Measurements from ENCODE around the gene FTCD.
A peak's percentile ranks its signal among the peaks of the same experiment; 100 is the strongest.
"Not testable (repeated sequence)": the region's sequence is repeated elsewhere in the genome, so short reads cannot be mapped to it uniquely, and the experiment has no call there.

FTCD gene

DNA sequence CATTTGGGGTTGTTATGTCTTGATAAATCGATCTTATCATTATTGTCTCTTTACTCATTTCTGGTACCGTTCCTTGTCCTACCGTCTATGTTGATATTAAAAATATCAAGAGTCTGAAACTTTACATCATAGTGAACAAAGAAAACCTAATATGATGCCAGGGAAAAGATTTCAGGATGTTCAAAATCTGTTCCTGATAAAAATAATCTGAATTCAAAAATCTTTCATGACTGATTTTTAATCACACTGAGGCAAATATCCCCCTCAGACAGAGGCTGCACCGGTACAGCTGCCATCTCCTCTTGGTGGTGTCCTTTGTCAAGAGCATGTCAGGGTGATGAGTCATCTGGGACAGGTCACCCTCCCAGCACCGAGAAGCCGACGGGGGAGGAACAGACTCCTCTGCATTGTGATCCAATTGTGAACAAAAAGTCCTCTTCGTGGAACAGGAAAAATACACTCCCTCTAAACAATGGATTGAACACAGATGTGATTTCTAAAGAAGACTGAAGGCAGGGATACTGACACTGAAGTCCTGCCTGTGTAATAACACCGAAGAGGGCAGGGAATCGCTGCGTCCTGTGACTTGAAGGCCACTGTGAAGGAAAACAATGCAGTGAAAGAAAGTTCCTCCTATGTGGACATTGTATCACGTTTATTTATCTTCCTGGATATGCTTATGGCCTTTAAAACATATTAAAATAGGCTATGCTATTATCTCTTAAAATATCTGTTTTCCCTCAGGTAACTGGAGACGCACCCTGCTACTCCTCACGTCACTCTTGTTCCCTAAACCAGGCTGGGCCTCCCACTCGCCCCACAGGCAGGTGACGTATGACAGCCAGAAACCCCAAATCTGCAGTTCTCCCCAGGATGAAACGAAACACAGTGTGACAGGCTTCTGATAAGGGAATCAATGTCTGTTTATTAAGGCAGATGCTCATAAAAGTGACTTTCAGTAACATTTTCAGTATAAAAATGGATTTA, 33.1 kb upstream of the FTCD start:
- DNase-seq: no peak

DNA sequence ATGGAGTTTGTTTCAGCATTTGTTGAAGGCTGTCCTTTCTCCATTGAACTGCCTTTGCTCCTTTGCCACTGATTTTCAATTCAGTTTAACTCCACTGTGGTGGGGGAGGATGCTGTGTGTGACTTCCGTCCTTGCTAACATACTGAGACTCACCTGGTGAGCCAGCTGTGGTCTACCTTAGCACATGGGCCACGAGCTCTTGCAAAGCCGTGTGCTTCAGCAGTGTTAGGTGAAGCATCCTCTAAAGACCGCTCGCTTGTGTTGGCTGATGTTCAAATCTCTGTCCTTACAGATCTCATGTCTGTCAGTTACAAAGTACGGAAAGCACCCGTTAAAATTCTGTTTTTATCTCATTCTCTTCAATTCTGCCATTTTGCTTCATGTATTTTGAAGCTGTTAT, 32.4 kb upstream of the FTCD start:
- DNase-seq: no peak

DNA sequence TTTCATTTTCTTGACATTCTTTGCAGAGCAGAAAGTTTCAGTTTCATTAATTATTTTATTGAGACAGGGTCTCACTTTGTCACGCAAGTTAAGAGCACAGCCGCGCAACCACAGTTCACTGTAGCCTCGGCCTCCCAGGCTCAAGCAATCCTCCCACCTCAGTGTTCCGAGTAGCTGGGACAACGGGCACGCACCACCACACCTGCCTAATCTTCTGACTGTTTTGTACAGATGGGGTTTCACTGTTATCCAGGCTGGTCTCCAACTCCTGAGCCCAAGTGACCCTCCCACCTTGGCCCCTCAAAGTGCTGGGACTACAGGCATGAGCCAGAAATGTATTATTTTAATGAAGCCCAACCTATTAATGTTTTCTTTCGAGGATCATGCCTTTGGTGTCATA, 31.9 kb upstream of the FTCD start:
- DNase-seq: no peak

DNA sequence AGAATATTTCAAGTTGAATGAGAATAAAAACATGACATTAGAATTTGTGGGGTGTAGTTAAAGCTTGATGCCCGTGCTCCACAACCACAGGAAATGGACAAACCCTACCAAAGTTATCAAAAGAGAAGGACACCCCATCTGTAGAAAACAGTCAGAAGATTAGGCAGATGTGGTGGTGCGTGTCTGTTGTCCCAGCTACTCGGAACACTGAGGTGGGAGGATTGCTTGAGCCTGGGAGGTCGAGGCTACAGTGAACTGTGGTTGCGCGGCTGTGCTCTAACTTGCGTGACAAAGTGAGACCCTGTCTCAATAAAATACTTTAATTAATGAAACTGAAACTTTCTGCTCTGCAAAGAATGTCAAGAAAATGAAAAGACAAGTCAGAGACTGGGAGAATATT, 30.3 kb upstream of the FTCD start:
- no peak for DNase-seq

DNA sequence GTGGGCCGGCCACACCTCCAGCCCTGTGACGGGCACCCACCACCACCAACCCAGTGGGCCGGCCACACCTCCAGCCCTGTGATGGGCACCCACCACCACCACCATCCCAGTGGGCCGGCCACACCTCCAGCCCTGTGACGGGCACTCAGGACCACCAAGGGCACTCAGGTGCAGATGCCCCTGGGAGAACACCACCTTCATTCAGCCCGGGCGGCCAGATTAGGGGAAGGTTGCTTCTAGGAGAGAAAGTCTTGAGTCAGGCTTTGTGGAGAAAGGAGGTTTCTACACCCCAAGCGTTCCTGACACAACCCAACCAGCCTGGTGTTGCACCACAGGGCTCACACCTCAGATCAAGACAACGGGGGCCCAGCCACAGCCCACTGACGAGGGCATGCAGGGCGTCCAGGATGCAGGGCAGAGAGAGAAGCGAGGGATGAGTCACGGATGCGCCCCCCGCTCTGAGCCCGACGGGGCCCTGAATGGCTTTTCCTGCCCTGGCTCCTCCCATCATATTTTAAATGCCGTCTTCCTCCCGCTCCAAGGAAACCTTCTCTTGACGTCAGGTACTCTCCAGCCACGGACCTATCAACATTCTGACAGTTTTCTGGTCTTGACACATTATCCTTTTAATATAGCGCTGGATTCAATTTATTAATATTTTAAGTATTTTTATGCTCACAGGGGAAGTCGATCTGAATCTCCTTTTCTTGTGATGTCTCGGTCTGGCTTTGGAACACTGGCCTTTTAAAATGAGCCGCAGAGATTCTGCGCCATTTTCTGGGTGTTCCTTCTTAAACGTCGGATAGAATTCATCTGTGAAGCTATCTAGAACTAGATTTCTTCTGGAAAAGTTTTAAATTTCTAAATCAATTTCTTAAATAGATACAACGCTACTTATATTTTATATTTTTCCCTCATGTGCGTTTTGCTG, 29.5 kb upstream of the FTCD start:
- peak; percentile 36 to 61 (median 49) for DNase-seq

DNA sequence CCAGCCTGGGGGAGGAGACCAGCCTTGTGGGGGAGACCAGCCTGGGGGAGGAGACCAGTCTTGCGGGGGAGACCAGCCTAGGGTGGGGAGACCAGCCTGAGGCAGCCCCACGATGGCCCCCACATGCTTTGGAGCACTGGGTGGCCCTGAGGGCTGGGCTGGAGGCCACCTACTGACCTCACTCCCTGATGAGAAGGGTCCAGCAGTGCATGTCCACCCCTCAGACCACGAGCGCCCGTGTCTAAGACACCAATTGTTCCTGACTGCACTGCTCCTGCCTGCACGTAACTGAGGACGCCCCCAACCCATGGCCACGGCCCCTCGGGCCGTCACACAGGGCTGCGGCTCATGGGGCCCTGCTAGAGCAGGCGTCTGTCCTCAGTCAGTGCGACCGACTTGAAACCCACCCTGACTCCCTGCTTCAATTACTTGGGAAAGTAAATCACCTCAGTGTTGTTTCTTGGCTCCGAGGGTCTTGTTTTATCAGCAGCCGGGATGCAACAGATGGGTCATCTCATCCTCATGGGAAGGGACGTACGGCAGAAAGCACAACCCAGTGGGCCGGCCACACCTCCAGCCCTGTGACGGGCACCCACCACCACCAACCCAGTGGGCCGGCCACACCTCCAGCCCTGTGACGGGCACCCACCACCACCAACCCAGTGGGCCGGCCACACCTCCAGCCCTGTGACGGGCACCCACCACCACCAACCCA, 28.7 kb upstream of the FTCD start, which contains the start of gene SPATC1L:
TSS of gene SPATC1L (minus strand) at position 550 of the 715 bp plus-strand sequence. CDS start 1,643 bp downstream, outside the sequence.
- no peak for DNase-seq

DNA sequence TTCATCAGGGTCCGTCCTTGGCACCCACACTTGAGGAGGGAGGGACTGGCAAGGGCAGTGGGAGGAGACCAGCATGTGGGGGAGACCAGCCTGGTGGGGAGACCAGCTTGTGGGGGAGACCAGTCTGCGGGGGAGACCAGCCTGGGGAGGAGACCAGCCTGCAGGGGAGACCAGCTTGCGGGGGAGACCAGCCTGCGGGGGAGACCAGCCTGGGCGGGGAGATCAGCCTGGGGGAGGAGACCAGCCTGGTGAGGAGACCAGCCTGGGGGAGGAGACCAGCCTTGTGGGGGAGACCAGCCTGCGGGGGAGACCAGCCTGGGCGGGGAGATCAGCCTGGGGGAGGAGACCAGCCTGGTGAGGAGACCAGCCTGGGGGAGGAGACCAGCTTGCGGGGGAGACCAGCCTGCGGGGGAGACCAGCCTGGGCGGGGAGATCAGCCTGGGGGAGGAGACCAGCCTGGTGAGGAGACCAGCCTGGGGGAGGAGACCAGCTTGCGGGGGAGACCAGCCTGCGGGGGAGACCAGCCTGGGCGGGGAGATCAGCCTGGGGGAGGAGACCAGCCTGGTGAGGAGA, 28.0 kb upstream of the FTCD start:
- DNase-seq: not testable (repeated sequence)

DNA sequence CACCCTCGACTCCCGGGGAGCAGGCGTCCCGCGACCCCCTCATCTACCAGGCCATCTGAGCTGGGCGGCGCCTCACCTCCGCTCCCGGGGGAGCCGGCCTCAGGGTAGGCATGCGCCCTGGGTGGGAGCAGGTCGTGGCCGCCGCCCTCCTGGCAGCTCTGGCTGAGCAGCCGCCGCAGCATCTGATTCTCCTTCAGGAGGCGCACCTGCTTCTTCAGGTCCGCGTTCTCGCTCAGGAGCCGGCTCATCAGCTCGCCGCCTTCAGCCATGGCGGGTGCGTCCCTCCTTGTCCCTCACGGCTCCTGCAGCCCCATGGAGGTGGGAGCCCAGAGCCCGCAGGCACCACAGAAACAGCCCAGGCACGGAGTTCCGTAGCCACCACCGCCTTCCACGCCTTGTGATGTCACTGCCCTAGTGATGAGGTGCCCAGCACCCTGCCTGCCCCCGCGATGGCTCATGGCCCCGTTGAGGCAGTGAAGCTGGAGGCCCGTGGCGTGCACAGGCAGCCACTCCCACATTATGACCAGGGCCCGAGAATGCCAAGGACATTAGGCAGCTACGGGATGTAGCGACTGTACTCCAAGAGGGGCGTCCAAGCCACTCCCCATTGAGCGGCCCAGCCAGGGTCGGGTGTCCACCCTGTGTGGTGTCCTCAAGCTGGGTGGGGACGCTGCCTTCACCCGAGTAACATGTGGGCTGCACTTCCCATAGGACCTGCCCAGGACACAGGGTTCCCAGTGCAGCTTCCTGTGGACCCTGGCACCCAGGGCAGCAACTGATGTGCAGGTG, 27.4 kb upstream of the FTCD start:
- DNase-seq: no peak

DNA sequence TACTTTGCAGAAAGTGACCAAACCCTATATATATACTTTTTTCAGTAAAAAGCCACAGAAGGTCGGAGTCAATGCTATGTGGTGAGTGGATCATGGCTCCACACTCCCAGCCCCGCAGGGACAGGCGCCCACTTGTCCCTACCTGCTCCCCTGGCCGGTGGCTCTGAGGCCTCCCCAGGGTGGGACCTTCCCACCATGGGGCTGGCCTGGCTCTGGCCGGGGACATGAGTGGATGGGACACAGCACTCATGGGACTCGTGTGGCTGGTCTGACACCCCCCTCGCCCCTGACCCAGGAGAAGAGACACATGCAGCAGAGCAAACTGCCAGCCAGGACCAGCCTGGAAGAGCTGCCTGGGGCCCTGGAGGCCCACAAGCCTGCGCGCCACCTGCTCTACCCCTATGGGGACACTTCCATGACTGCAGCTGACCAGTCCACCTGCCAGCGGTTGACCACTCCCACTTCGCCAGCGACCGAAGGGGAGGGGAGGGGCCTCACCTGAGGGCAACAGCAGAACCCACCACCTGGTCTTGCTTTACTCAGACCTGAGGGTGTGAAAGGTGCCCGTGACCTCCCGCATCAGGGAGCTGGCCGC, 26.7 kb upstream of the FTCD start:
- no peak for DNase-seq

DNA sequence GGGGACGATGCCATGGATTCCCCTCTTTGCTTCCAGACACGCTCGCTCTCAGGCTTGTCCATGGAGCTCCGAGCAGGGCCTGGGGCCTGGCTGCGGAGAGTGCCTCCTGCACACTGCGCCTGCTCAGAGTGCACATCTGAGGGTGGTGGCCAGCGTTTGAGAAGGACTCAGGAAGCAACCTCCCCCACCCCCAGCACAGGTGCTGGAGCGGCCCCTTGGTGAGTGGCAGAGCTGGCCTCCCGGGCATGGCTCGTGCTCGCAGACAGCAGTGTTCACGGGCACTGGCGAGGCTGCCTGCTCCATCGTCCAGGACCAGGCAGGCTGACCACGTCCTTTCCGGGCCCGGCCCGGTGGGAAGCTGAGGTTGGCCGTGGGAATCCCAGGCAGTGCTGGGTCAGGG, 26.1 kb upstream of the FTCD start:
- DNase-seq: no peak

DNA sequence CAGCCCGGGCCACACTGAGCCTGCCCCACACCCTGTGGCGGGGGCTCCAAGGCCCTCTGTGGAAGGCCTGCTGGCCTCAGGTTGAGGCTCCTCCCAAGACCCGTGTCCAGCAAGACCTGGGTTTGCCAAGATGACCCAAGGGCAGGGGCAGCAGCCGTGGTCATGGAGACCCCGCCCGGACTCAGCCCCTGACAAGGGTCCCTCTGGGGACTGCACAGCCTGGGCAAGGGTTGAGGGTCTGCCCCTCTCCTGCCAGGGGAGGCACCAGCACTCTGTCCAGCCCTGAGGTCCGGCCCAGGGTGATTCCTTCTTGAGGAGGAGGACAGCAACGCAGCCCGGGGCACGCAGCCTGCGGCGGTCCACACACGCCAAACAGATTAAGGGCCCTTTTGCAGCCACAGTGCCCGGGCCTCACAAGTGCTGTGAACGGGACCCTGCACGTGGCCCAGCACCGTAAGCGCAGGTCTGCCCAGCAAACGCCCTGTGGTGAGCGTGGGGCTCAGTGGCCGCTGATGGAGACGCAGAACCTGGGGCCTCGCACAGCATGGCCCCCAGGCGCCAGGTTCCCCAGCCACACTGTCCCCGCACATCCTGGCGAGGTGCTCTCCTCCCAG, 25.5 kb upstream of the FTCD start:
- no peak for DNase-seq

DNA sequence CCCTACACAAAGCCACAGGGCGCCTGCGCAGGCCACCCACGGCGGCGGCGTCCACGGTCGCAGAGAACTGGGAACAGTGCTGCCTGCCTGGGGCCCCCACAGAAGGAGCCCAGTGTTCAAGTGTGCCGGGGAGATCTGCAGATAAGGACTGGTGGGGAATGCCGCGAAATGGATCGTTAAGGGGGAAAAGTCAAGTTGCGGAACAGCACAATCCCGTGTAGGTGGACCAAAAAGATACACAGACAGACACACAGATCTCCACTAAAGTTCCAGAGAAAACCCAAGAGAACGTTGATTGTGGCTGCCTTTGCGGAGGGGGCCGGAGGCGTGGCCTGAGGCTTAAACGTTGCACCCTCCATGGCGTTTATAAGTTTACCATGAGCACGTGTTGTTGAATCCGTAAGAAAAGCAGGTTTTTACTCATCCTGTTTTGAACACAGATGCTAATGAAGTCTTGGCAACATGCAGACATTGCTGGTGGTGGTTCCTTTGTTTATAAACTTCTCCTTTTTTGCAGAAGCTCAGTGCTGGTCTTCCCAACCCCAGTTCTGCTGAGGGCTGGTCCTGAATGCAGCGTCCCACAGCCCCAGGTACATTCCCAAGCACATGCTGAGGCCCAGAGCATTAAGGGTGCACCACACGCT, 24.8 kb upstream of the FTCD start:
- no peak for DNase-seq

DNA sequence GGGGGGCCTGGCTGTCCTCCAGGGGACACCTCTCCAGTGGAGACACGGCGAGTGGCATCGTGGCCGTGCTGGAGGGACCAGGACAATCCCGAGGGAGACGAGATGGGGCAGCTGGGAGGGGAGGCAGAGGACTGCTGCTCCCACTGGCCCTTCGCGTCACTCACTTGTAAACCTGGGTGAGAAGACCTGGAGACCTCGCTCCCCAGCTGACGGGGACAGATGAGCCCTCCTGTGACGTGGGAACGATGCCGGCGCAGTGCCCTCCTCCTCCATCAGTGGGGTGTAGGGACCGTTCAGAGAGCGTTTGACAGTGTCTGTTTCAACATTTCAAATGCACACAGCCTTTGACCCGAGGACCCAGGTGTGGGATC, 24.3 kb upstream of the FTCD start:
- no peak for DNase-seq

DNA sequence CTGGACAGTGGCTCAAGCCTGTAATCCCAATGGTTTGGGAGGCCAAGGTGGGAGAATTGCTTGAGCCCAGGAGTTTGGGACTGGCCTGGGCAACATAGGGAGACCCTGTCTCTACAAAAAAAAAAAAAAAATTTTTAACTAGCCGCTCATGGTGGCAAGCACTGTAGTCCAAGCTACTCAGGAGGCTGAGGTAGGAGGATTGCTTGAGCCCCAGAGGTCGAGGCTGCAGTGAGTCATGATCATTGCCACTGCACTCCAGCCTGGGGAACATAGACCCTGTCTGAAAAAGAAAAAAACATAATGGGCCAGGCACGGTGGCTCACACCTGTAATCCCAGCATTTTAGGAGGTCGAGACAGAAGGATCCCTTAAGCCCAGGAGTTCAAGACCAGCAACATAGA, 23.6 kb upstream of the FTCD start:
- DNase-seq: no peak

DNA sequence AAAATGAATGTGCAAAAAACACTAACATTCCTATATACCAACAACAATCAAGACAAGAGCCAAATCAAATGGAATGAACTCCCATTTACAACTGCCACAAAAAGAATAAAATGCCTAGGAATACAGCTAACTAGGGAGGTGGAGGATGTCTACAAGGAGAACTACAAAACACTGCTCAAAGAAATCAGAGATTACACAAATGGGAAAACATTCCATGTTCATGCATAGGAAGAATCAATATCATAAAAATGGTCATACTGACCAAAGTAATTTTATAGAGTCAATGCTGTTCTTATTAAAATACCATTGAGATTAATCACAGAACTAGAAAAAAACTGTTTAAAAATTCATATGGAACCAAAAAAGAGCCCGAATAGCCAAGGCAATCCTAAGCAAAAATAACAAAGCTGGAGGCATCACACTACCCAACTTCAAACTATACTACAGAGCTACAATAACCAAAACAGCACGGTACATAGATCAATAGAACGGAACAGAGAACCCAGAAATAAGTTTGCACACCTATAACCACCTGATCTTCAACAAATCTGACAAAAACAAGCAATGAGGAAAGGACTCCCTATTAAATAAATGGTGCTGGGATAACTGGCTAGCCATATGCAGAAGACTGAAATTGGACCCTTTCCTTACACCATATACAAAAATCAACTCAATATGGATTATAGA, 21.2 kb upstream of the FTCD start:
- not testable (repeated sequence) for DNase-seq

DNA sequence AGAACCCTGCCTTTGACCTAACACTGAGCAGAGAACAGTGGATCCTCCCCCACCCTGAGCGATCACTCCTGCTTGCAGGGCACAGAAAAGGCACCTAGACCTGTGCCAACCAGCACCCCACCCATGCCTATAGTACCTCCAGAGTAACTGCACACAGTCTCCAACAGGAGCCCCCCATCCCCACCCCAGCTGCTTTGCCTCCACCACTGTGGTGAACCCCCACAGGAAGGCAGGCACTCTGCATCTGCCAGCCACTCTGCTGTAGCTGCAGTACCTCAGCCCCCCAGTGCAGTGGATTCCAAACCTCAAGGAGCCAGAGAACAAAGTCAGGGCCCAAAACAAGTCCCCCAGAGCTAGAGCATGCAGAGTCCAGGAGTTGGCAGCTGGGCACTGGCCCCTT, 18.2 kb upstream of the FTCD start:
- DNase-seq: no peak

DNA sequence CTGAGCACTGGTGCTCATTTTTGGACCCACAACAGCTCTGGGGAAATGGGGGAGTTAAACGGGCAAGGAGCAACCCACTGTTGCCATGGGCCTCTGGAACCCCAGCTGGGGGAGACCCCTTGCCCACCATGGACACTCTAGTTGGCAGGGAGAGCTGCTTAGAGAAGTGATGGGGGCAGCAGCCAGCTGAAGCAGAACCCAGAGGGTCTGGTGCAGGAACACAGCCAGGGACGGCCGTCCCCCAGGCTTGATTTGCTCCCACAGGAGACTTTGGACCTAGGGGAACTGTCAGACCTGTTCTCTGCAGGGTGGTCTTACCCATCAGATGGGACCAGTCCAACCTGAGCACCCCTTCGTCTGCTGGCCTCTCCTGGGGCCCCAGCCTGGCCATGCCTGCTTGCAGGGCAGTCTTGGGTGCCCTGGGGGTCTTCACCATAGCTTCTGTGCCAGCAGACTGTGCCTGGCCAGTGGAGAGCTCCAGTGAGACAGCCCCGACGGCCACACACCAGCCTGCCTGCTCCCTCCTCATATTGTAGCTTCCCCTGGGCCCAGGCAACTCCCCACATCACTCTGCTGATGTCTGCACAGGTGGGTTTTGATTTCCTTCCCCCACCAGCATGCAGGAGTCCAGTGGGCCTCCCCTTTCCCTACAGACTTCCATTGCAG, 17.6 kb upstream of the FTCD start:
- DNase-seq: no peak

DNA sequence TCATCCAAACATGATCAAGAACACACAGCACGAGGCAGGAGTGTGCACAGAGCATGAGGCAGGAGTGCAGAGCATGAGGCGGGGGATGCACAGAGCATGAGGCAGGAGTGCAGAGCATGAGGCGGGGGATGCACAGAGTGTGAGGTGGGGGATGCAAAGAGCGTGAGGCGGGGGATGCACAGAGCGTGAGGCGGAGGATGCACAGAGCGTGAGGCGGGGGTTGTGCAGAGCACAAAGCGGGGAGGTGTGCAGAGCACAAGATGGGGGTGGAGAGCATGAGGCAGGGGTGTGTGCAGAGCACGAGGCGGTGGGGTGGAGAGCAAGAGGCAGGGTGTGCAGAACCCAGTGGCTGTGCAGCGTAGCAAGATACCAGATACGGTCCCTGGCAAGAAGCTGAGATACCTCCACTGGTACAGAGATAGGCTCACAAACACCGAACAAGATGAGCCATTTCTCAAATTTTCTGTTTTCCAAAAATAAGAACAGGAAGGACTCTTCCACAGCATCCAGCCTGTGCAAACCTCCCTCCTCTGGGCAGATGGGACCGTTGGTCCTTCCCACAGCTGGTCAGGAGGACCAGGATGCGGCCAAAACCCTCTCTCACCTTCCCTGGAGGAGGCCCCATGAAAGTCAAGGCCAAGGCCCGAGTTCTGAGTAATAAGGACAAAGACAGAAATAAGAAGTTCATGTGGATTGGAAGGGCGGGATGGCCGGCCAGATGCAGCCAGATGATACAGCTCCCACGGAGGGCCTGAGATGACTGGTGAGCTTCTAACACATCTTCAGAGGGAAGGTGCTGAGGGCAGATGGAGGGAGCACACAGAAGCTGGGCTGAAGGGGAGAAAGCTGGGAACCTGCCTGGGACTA, 16.9 kb upstream of the FTCD start:
- DNase-seq: no peak
